ENCODE results near the gene ZNF438. TPM values are rescaled to one million over a fixed set of nuclear protein-coding genes. Genes with fewer than 3 reads are reported as not detected.

Gene ZNF438
- total RNA-seq, 2 experiments from 2014 or later = 3.1 to 3.9 TPM

GRCh38 chr10:30842185-30842584, 189.5 kb downstream of the ZNF438 start:
- no peaks in the 10 kb centered on the region for H3K9me3 Mint-ChIP-seq
- POLR2A ChIA-PET = no interaction called here
- H3K4me3 Mint-ChIP-seq = no peak overlapping the region
- no peaks in the 10 kb centered on the region for H3K4me1 Mint-ChIP-seq
- no peak for DNase-seq
- H3K36me3 Mint-ChIP-seq = no peaks in the 10 kb centered on the region
- ATAC-seq (ENCODE audit: low read depth) = no peak
- no peak overlapping the region for H3K27ac Mint-ChIP-seq
- H3K27me3 Mint-ChIP-seq = no peaks in the 10 kb centered on the region

GRCh38 chr10:30840395-30841050, 191.1 kb downstream of the ZNF438 start:
- H3K36me3 Mint-ChIP-seq = peaks cover 2% of the 10 kb centered on the region
- POLR2A ChIA-PET = no interaction called here

DNA sequence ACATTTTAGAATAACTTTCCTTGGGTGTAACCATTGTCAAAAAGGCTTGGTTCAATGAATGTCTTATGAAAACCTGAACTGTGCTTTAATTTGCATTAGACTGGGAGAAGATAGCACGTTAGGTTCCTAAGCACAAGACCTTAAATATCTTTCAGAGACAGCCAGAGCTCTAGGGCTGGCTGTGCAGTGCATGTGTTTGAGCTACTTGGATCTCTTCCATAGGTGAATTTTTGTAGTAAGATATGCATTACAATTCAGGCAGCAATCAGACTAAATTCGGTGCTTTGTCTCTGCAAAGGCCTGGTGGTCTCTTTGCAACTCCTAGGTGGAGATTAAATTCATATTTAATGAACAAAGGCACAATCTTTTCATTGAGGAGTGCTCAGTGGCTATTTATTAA, 192.0 kb downstream of the ZNF438 start:
- Mint-ChIP-seq H3K27ac (no peak overlapping the region), H3K9me3 (peaks cover 2% of the 10 kb centered on the region), H3K27me3 (no peaks in the 10 kb centered on the region), H3K4me3 (no peak overlapping the region), H3K36me3 (peaks cover 2% of the 10 kb centered on the region), H3K4me1 (no peaks in the 10 kb centered on the region)
- DNase-seq (no peak), ATAC-seq (ENCODE audit: low read depth) (no peak)
- POLR2A ChIA-PET = no interaction called here

More at GRCh38 chr10:30840395-30841050, 191.1 kb downstream of the ZNF438 start:
- no peak overlapping the region for H3K27ac Mint-ChIP-seq
- ATAC-seq (ENCODE audit: low read depth) = no peak
- no peaks in the 10 kb centered on the region for H3K4me1 Mint-ChIP-seq
- no peaks in the 10 kb centered on the region for H3K27me3 Mint-ChIP-seq
- no peak for DNase-seq
- H3K4me3 Mint-ChIP-seq = no peak overlapping the region
- H3K9me3 Mint-ChIP-seq = peaks cover 2% of the 10 kb centered on the region

DNA sequence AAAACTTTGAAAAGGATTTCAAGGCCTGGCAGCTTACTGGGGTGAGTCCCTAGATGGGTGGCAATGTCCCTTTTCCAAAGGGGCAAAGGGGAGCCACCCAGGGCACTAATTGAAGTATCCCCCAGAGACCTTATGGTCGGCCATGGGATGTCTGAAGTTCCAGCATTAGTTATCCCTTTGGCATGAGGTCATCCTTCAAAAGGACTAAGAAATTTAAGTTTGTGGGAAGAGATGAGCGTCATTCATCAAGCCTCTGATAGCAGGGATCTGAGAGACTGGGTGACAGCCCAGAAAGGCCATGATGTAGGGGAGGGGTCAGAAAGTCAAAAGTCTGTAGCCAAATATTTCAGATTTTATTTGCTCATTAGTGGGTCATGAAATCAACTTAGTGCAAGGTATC, 195.3 kb downstream of the ZNF438 start:
- Mint-ChIP-seq H3K36me3 (peaks cover 2% of the 10 kb centered on the region), H3K27ac (no peak overlapping the region), H3K9me3 (peaks cover 2% of the 10 kb centered on the region), H3K4me3 (no peak overlapping the region), H3K4me1 (no peaks in the 10 kb centered on the region), H3K27me3 (no peaks in the 10 kb centered on the region)
- DNase-seq = no peak
- POLR2A ChIA-PET = no interaction called here
- ATAC-seq (ENCODE audit: low read depth) = no peak

DNA sequence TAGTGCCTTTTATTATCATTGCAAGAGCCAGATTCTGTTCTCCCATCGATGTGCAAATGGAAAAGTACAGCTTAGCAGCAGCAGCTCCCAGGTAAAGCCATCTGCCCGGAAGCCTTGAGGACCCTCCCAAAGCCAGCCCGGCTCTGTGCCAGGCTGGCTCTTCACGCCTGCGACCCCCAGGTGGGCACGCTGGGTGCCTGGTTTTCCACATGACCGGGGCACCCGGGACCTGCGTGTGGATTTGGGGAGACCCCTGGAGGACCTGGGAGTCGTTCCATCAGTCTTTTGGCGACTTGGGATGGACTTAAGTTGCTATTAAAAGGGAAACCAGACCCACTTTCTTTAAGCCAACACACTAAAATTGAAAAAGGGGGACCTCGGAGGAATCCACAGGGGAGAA, 196.5 kb downstream of the ZNF438 start:
- POLR2A ChIA-PET = no interaction called here
- no peaks in the 10 kb centered on the region for H3K27me3 Mint-ChIP-seq
- ATAC-seq (ENCODE audit: low read depth) (no peak), DNase-seq (no peak)
- no peaks in the 10 kb centered on the region for H3K4me1 Mint-ChIP-seq
- H3K36me3 Mint-ChIP-seq = peaks cover 2% of the 10 kb centered on the region
- peaks cover 2% of the 10 kb centered on the region for H3K9me3 Mint-ChIP-seq
- no peak overlapping the region for H3K27ac Mint-ChIP-seq
- no peak overlapping the region for H3K4me3 Mint-ChIP-seq

DNA sequence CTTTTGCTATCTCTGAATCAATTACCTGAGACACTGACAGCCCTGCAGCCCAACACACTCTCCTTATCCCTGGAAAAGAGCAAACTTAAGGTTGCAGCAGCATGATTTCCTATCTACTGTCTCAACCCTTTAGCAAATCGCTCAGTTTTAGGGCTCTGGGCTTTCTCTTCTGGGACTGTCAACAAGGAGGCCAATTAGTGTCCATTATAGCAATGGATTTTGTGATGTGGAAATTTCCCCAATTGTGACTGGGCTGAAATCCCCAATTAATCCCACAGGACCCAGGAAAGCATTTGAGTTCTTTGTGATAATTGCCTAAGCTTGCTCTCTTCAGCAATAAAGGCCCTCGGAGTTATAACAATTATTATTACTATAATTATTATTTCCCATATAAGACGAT, 197.0 kb downstream of the ZNF438 start:
- Mint-ChIP-seq H3K4me1 (no peaks in the 10 kb centered on the region), H3K4me3 (no peak overlapping the region), H3K9me3 (peaks cover 2% of the 10 kb centered on the region), H3K27ac (no peak overlapping the region), H3K36me3 (peaks cover 2% of the 10 kb centered on the region), H3K27me3 (no peaks in the 10 kb centered on the region)
- POLR2A ChIA-PET = no interaction called here
- DNase-seq (no peak), ATAC-seq (ENCODE audit: low read depth) (no peak)

GRCh38 chr10:30834153-30834552, 197.5 kb downstream of the ZNF438 start:
- Mint-ChIP-seq H3K36me3 (peaks cover 2% of the 10 kb centered on the region), H3K27me3 (no peaks in the 10 kb centered on the region), H3K4me3 (no peak overlapping the region), H3K27ac (no peak overlapping the region), H3K9me3 (peaks cover 2% of the 10 kb centered on the region), H3K4me1 (no peaks in the 10 kb centered on the region)
- POLR2A ChIA-PET = no interaction called here
- ATAC-seq (ENCODE audit: low read depth) (no peak), DNase-seq (no peak)

DNA sequence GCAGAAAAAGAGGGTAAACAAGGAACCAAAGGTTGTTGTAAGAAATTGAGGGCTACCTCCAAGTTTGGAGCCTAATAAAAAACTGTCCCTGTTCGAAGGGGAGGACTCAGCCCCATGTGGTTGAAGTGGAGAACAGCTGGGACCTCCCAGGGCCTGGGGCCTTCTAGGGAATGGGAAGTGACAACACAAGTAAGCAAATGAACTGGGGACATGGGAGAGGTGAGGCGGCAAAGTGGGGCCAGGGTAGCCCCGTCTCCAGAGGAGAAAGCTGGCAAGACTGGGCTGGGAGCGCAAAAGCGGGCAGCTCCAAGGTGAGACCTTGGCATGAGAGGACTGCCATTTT, 198.1 kb downstream of the ZNF438 start:
- Mint-ChIP-seq H3K36me3 (peaks cover 2% of the 10 kb centered on the region), H3K4me3 (no peak overlapping the region), H3K4me1 (no peaks in the 10 kb centered on the region), H3K27me3 (no peaks in the 10 kb centered on the region), H3K9me3 (peaks cover 2% of the 10 kb centered on the region), H3K27ac (no peak overlapping the region)
- DNase-seq (no peak), ATAC-seq (ENCODE audit: low read depth) (no peak)
- POLR2A ChIA-PET = no interaction called here

DNA sequence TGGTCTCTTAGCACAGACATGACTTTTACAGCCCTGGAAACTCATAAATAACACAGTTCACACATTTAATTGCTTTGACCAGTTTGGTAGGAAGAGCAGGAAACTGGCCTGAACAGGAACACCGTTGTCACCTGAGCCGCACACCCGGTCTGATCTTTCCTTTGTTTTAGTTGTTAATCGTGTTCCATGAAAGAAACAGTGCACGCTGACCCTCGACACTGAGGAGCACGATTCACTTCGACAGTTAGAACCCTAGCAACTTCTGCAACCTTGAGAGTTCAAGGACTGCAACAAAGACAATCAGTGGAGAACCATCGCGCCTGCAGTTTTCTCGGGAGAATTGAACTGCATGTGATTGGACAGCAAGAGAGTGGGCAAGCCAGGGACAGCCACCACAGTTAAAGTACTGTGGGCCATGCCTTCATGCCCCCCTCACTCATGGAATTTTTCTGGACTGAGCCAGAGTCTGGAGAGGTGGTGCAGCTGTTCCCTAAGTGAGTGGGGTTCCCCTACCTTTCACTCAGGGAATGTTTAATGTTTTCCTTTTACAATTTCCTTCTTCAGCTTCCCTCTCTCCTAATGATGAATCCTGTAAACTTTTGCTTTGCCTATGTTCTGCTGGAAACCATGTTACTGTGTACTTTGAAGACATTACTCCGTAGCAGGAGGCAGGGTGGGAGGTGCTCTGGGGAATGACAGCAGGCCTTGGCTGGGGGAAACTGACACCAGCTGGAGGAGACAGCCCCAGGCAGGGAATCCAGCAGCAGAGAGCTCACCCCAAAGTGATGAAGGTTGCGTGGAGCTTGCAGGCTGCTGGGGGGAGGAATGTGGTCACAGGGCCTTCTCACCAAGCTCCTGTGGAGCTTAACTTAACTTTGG, 198.7 kb downstream of the ZNF438 start:
- ATAC-seq (ENCODE audit: low read depth) (no peak), DNase-seq (no peak)
- Mint-ChIP-seq H3K4me1 (no peaks in the 10 kb centered on the region), H3K36me3 (peaks cover 2% of the 10 kb centered on the region), H3K27ac (no peak overlapping the region), H3K4me3 (no peak overlapping the region), H3K9me3 (peaks cover 2% of the 10 kb centered on the region), H3K27me3 (no peaks in the 10 kb centered on the region)
- POLR2A ChIA-PET = no interaction called here

GRCh38 chr10:30832001-30832748, 199.5 kb downstream of the ZNF438 start:
- Mint-ChIP-seq H3K9me3 (peaks cover 2% of the 10 kb centered on the region), H3K27me3 (no peaks in the 10 kb centered on the region), H3K27ac (no peak overlapping the region), H3K4me1 (no peaks in the 10 kb centered on the region), H3K36me3 (peaks cover 2% of the 10 kb centered on the region), H3K4me3 (no peak overlapping the region)
- POLR2A ChIA-PET = no interaction called here
- no peak for DNase-seq
- ATAC-seq (ENCODE audit: low read depth) = no peak

GRCh38 chr10:30831426-30831825, 200.2 kb downstream of the ZNF438 start:
- Mint-ChIP-seq H3K27ac (no peak overlapping the region), H3K36me3 (peaks cover under 1% of the 10 kb centered on the region), H3K27me3 (no peaks in the 10 kb centered on the region), H3K4me1 (no peaks in the 10 kb centered on the region), H3K4me3 (no peak overlapping the region), H3K9me3 (peaks cover under 1% of the 10 kb centered on the region)
- ATAC-seq (ENCODE audit: low read depth) = no peak
- no peak for DNase-seq
- POLR2A ChIA-PET = no interaction called here

DNA sequence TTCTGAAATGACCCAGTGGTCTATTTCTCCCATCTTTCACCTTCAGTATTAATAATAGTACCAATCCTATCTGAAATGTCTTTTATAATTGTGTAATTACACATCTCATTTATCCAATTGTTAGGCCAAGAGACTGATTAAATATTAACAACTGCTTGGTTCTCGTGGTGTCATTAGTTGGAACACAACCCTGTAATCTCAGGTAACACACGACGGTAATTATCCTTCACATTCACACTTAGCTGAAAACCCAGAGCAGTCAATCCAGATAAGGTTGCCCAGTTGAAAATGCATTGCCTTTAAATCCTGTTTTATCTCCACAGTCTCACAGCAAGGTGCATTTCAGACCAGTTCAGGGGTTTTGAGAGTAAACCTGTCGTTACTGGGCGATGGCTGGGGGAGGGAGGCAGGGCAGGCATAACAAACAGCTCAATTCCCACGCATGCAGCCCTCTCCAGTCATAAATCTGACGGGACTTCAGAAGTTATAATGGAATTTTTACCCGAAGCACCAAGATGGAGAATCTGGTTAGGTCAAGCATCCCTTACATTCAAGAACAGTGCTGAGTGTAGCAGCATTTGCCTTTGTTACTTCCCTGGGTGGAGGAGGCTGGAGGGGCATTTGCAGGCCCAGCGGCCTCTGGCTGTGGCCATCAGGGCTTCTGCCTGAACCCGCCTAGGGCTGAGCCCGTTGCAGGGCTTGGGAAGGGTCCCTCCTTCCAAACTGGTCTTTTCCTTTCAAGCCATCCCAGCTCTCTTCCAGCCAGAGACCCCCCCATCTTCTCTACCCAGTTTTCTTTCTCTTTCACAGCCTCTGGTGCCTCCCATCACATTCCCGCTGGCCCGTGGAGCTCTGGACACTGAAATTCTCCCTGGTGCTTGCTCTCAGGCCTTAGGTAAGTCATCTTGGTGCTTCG, 201.1 kb downstream of the ZNF438 start:
- no peaks in the 10 kb centered on the region for H3K27me3 Mint-ChIP-seq
- ATAC-seq (ENCODE audit: low read depth) = no peak
- no peaks in the 10 kb centered on the region for H3K9me3 Mint-ChIP-seq
- no peaks in the 10 kb centered on the region for H3K4me1 Mint-ChIP-seq
- H3K4me3 Mint-ChIP-seq = no peak overlapping the region
- no peak overlapping the region for H3K27ac Mint-ChIP-seq
- H3K36me3 Mint-ChIP-seq = no peaks in the 10 kb centered on the region
- POLR2A ChIA-PET = no interaction called here
- DNase-seq = no peak

DNA sequence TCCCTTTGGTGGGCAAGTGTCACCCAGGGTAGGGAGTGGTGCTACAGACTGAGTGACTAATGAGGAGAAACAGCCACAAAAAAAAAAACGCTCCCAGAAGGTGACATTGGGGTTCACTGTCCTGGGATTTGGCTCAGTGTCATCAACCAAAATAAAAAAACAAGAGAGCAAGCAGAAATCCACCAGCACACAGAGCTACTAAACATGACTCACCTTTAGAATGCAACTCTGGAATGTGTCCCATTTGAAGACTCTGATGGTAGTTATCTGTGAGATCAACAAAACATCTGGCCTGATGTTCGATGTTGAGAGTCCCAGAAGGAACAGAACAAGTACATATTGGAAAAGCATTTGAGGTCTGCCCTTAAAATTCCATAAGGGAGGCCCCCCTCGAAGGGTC, 201.8 kb downstream of the ZNF438 start:
- no peaks in the 10 kb centered on the region for H3K4me1 Mint-ChIP-seq
- POLR2A ChIA-PET = no interaction called here
- no peaks in the 10 kb centered on the region for H3K36me3 Mint-ChIP-seq
- ATAC-seq (ENCODE audit: low read depth) (no peak), DNase-seq (no peak)
- H3K9me3 Mint-ChIP-seq = no peaks in the 10 kb centered on the region
- H3K4me3 Mint-ChIP-seq = no peak overlapping the region
- H3K27me3 Mint-ChIP-seq = no peaks in the 10 kb centered on the region
- no peak overlapping the region for H3K27ac Mint-ChIP-seq

All from activated naive CD8-positive, alpha-beta T cell treated with anti-CD3 and anti-CD28 coated beads, Interleukin-2, amount 10 ng/mL, durations not matched to agents 7 days and 5 days (primary cell).